ENCODE results near the gene CRYBG1.

Gene CRYBG1

GRCh38 chr6:106360410-106360988 lies at the start of gene CRYBG1:
CRYBG1 (plus strand) TSS chr6:106360717; CDS start chr6:106360909, 192 bp downstream.
- H3K27me3 ChIP-seq (ENCODE audit: low read depth) = peaks cover 25% of the 10 kb centered on the region
- no peaks in the 10 kb centered on the region for H3K36me3 ChIP-seq (replicated peaks)
- DNase-seq (ENCODE audit: low spot score in 2 of 2) = peak; percentile 30 to 82
- no peaks in the 10 kb centered on the region for H3K9me3 ChIP-seq
- H3K4me1 ChIP-seq = peaks cover 5% of the 10 kb centered on the region
- H3K4me3 ChIP-seq = peak within 1 kb of the TSS; percentile 29
- in situ Hi-C loops (cut with MboI; ENCODE audit: low sequenced_read_pairs) = no loop called here

- Histone ChIP-seq H3K27me3 (ENCODE audit: low read depth) (no peaks in the 10 kb centered on the region), H3K9me3 (no peaks in the 10 kb centered on the region), H3K4me3 (no peak overlapping the region), H3K4me1 (no peaks in the 10 kb centered on the region), H3K36me3 (replicated peaks) (peaks cover 14% of the 10 kb centered on the region)
- in situ Hi-C loops (cut with MboI; ENCODE audit: low sequenced_read_pairs) = no loop called here
- no peak for DNase-seq (ENCODE audit: low spot score in 2 of 2)
Measured at GRCh38 chr6:106315765-106316374, 44.6 kb upstream of the CRYBG1 start.

GRCh38 chr6:106316375-106316766 lies 44.1 kb upstream of the CRYBG1 start:
- Histone ChIP-seq H3K9me3 (no peaks in the 10 kb centered on the region), H3K4me3 (no peak overlapping the region), H3K27me3 (ENCODE audit: low read depth) (no peaks in the 10 kb centered on the region), H3K36me3 (replicated peaks) (peaks cover 14% of the 10 kb centered on the region), H3K4me1 (no peaks in the 10 kb centered on the region)
- DNase-seq (ENCODE audit: low spot score in 2 of 2) = no peak
- in situ Hi-C loops (cut with MboI; ENCODE audit: low sequenced_read_pairs) = no loop called here

GRCh38 chr6:106318061-106318460 lies 42.5 kb upstream of the CRYBG1 start:
- no peak for DNase-seq (ENCODE audit: low spot score in 2 of 2)
- Histone ChIP-seq H3K27me3 (ENCODE audit: low read depth) (no peaks in the 10 kb centered on the region), H3K9me3 (no peaks in the 10 kb centered on the region), H3K36me3 (replicated peaks) (peaks cover 10% of the 10 kb centered on the region; the same call in 1 of the 2 replicates), H3K4me1 (no peaks in the 10 kb centered on the region), H3K4me3 (no peak overlapping the region)
- in situ Hi-C loops (cut with MboI; ENCODE audit: low sequenced_read_pairs) = no loop called here

GRCh38 chr6:106318851-106319250 lies 41.7 kb upstream of the CRYBG1 start:
- Histone ChIP-seq H3K36me3 (replicated peaks) (peaks cover 8% of the 10 kb centered on the region; the same call in 1 of the 2 replicates), H3K9me3 (no peaks in the 10 kb centered on the region), H3K4me3 (no peak overlapping the region), H3K4me1 (no peaks in the 10 kb centered on the region; the same call in 1 of the 2 replicates), H3K27me3 (ENCODE audit: low read depth) (no peaks in the 10 kb centered on the region)
- DNase-seq (ENCODE audit: low spot score in 2 of 2) = no peak
- in situ Hi-C loops (cut with MboI; ENCODE audit: low sequenced_read_pairs) = no loop called here

GRCh38 chr6:106321940-106322339 lies 38.6 kb upstream of the CRYBG1 start:
- Histone ChIP-seq H3K4me1 (peaks cover 12% of the 10 kb centered on the region), H3K36me3 (replicated peaks) (no peaks in the 10 kb centered on the region)

GRCh38 chr6:106324726-106325335 lies 35.7 kb upstream of the CRYBG1 start:
- Histone ChIP-seq H3K27me3 (ENCODE audit: low read depth) (no peaks in the 10 kb centered on the region), H3K9me3 (no peaks in the 10 kb centered on the region), H3K36me3 (replicated peaks) (no peaks in the 10 kb centered on the region), H3K4me3 (peak overlapping the region; percentile 87), H3K4me1 (peaks cover 12% of the 10 kb centered on the region)
- in situ Hi-C loops (cut with MboI; ENCODE audit: low sequenced_read_pairs) = loop anchor here (25.0 kb wide), 1 partner anchor 662 kb away; no protein-coding TSS in a partner anchor
- no peak for DNase-seq (ENCODE audit: low spot score in 2 of 2)

More at GRCh38 chr6:106321940-106322339, 38.6 kb upstream of the CRYBG1 start:
- in situ Hi-C loops (cut with MboI; ENCODE audit: low sequenced_read_pairs) = no loop called here
- Histone ChIP-seq H3K27me3 (ENCODE audit: low read depth) (no peaks in the 10 kb centered on the region), H3K4me3 (no peak overlapping the region), H3K9me3 (no peaks in the 10 kb centered on the region)
- DNase-seq (ENCODE audit: low spot score in 2 of 2) = no peak

- Histone ChIP-seq H3K4me1 (peaks cover 12% of the 10 kb centered on the region), H3K36me3 (replicated peaks) (no peaks in the 10 kb centered on the region), H3K9me3 (no peaks in the 10 kb centered on the region), H3K27me3 (ENCODE audit: low read depth) (no peaks in the 10 kb centered on the region), H3K4me3 (peak within 1 kb of the TSS; percentile 87)
- DNase-seq (ENCODE audit: low spot score in 2 of 2) = peak; percentile 96 to 99
- in situ Hi-C loops (cut with MboI; ENCODE audit: low sequenced_read_pairs) = loop anchor here (25.0 kb wide), 1 partner anchor 662 kb away; no protein-coding TSS in a partner anchor
Measured at GRCh38 chr6:106325336-106326178, 35.0 kb upstream of the CRYBG1 start, which contains the start of gene ATG5. ATG5 (minus strand) TSS chr6:106325760; CDS start chr6:106316208, 9,552 bp downstream.

- Histone ChIP-seq H3K4me3 (no peak overlapping the region), H3K27me3 (ENCODE audit: low read depth) (no peaks in the 10 kb centered on the region; the same call in 1 of the 2 replicates), H3K36me3 (replicated peaks) (no peaks in the 10 kb centered on the region), H3K9me3 (no peaks in the 10 kb centered on the region), H3K4me1 (no peaks in the 10 kb centered on the region)
- in situ Hi-C loops (cut with MboI; ENCODE audit: low sequenced_read_pairs) = loop anchor here (10.0 to 25.0 kb wide), 2 partner anchors 230 to 652 kb away; no protein-coding TSS in a partner anchor
- peak; percentile 45 to 56 for DNase-seq (ENCODE audit: low spot score in 2 of 2)
Measured at GRCh38 chr6:106334646-106335448, 25.7 kb upstream of the CRYBG1 start.

- Histone ChIP-seq H3K9me3 (no peaks in the 10 kb centered on the region), H3K4me1 (no peaks in the 10 kb centered on the region), H3K4me3 (no peak overlapping the region), H3K36me3 (replicated peaks) (no peaks in the 10 kb centered on the region), H3K27me3 (ENCODE audit: low read depth) (no peaks in the 10 kb centered on the region; the same call in 1 of the 2 replicates)
- in situ Hi-C loops (cut with MboI; ENCODE audit: low sequenced_read_pairs) = loop anchor here (10.0 to 25.0 kb wide), 2 partner anchors 225 to 648 kb away; no protein-coding TSS in a partner anchor
- DNase-seq (ENCODE audit: low spot score in 2 of 2) = peak; percentile 75 to 76
Measured at GRCh38 chr6:106339334-106340029, 21.0 kb upstream of the CRYBG1 start.

GRCh38 chr6:106347219-106347618 lies 13.3 kb upstream of the CRYBG1 start:
- DNase-seq (ENCODE audit: low spot score in 2 of 2) = no peak
- Histone ChIP-seq H3K4me1 (no peaks in the 10 kb centered on the region), H3K36me3 (replicated peaks) (no peaks in the 10 kb centered on the region), H3K9me3 (no peaks in the 10 kb centered on the region), H3K27me3 (ENCODE audit: low read depth) (peaks cover 17% of the 10 kb centered on the region), H3K4me3 (no peak overlapping the region)
- in situ Hi-C loops (cut with MboI; ENCODE audit: low sequenced_read_pairs) = loop anchor here (25.0 kb wide), 1 partner anchor 640 kb away; no protein-coding TSS in a partner anchor

GRCh38 chr6:106356378-106356777 lies 4.1 kb upstream of the CRYBG1 start:
- H3K4me1 ChIP-seq = peaks cover 5% of the 10 kb centered on the region
- DNase-seq (ENCODE audit: low spot score in 2 of 2) = no peak
- H3K36me3 ChIP-seq (replicated peaks) = no peaks in the 10 kb centered on the region
- in situ Hi-C loops (cut with MboI; ENCODE audit: low sequenced_read_pairs) = no loop called here
- no peak overlapping the region for H3K4me3 ChIP-seq
- no peaks in the 10 kb centered on the region for H3K9me3 ChIP-seq
- H3K27me3 ChIP-seq (ENCODE audit: low read depth) = peaks cover 21% of the 10 kb centered on the region

Measured in HAP-1 (cell line).